Measurements from ENCODE around the gene TSPAN9.

DNA sequence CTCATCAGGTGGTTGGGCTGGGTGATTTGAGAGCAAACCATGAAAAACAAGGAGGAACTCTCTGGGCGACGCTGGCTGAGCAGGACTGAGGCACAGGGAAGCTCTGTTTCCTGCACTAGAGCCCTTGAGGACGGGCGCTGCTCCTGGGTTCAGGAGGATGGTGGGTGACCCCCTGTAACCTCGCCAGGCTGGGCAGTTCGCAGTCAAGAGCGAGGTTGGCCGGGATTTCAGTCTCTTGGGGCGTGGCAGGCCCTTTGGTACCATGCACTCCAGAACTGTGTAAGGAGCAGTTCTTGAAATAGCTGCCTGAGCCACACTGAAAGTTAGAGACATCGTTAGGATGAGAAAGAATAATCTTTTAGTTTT, 202.2 kb downstream of the TSPAN9 start:
- TF ChIP-seq, protein P1, sequence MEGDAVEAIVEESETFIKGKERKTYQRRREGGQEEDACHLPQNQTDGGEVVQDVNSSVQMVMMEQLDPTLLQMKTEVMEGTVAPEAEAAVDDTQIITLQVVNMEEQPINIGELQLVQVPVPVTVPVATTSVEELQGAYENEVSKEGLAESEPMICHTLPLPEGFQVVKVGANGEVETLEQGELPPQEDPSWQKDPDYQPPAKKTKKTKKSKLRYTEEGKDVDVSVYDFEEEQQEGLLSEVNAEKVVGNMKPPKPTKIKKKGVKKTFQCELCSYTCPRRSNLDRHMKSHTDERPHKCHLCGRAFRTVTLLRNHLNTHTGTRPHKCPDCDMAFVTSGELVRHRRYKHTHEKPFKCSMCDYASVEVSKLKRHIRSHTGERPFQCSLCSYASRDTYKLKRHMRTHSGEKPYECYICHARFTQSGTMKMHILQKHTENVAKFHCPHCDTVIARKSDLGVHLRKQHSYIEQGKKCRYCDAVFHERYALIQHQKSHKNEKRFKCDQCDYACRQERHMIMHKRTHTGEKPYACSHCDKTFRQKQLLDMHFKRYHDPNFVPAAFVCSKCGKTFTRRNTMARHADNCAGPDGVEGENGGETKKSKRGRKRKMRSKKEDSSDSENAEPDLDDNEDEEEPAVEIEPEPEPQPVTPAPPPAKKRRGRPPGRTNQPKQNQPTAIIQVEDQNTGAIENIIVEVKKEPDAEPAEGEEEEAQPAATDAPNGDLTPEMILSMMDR (conservative IDR thresholded peaks at IDR 0.05; ENCODE audit: low read depth in 2 of 2), result no peak
- TF ChIP-seq EZH2phosphoT487 (IDR thresholded peaks at IDR 0.05; ENCODE audit: unreplicated experiment) (no peak), EZH2 (IDR thresholded peaks at IDR 0.05; ENCODE audit: low read depth, unreplicated experiment) (no peak), POLR2AphosphoS5 (IDR thresholded peaks at IDR 0.05; ENCODE audit: low read depth) (no peak), JUNB (IDR thresholded peaks at IDR 0.05; ENCODE audit: unreplicated experiment) (no peak), CREB1 (CRISPR knock-in tag; IDR thresholded peaks at IDR 0.05; ENCODE audit: low read depth) (no peak), STAT1 (IDR thresholded peaks at IDR 0.05; ENCODE audit: unreplicated experiment) (no peak), NANOG (IDR thresholded peaks at IDR 0.05; ENCODE audit: borderline replicate concordance) (no peak), ZNF114 (CRISPR knock-in tag; IDR thresholded peaks at IDR 0.05) (no peak)
- TF ChIP-seq, protein P2, sequence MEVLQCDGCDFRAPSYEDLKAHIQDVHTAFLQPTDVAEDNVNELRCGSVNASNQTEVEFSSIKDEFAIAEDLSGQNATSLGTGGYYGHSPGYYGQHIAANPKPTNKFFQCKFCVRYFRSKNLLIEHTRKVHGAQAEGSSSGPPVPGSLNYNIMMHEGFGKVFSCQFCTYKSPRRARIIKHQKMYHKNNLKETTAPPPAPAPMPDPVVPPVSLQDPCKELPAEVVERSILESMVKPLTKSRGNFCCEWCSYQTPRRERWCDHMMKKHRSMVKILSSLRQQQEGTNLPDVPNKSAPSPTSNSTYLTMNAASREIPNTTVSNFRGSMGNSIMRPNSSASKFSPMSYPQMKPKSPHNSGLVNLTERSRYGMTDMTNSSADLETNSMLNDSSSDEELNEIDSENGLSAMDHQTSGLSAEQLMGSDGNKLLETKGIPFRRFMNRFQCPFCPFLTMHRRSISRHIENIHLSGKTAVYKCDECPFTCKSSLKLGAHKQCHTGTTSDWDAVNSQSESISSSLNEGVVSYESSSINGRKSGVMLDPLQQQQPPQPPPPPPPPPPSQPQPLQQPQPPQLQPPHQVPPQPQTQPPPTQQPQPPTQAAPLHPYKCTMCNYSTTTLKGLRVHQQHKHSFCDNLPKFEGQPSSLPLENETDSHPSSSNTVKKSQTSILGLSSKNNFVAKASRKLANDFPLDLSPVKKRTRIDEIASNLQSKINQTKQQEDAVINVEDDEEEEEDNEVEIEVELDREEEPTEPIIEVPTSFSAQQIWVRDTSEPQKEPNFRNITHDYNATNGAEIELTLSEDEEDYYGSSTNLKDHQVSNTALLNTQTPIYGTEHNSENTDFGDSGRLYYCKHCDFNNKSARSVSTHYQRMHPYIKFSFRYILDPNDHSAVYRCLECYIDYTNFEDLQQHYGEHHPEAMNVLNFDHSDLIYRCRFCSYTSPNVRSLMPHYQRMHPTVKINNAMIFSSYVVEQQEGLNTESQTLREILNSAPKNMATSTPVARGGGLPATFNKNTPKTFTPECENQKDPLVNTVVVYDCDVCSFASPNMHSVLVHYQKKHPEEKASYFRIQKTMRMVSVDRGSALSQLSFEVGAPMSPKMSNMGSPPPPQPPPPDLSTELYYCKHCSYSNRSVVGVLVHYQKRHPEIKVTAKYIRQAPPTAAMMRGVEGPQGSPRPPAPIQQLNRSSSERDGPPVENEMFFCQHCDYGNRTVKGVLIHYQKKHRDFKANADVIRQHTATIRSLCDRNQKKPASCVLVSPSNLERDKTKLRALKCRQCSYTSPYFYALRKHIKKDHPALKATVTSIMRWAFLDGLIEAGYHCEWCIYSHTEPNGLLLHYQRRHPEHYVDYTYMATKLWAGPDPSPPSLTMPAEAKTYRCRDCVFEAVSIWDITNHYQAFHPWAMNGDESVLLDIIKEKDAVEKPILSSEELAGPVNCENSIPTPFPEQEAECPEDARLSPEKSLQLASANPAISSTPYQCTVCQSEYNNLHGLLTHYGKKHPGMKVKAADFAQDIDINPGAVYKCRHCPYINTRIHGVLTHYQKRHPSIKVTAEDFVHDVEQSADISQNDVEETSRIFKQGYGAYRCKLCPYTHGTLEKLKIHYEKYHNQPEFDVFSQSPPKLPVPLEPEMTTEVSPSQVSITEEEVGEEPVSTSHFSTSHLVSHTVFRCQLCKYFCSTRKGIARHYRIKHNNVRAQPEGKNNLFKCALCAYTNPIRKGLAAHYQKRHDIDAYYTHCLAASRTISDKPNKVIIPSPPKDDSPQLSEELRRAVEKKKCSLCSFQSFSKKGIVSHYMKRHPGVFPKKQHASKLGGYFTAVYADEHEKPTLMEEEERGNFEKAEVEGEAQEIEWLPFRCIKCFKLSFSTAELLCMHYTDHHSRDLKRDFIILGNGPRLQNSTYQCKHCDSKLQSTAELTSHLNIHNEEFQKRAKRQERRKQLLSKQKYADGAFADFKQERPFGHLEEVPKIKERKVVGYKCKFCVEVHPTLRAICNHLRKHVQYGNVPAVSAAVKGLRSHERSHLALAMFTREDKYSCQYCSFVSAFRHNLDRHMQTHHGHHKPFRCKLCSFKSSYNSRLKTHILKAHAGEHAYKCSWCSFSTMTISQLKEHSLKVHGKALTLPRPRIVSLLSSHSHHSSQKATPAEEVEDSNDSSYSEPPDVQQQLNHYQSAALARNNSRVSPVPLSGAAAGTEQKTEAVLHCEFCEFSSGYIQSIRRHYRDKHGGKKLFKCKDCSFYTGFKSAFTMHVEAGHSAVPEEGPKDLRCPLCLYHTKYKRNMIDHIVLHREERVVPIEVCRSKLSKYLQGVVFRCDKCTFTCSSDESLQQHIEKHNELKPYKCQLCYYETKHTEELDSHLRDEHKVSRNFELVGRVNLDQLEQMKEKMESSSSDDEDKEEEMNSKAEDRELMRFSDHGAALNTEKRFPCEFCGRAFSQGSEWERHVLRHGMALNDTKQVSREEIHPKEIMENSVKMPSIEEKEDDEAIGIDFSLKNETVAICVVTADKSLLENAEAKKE (CRISPR knock-in tag; IDR thresholded peaks at IDR 0.05), result no peak
- TF ChIP-seq, protein P3, sequence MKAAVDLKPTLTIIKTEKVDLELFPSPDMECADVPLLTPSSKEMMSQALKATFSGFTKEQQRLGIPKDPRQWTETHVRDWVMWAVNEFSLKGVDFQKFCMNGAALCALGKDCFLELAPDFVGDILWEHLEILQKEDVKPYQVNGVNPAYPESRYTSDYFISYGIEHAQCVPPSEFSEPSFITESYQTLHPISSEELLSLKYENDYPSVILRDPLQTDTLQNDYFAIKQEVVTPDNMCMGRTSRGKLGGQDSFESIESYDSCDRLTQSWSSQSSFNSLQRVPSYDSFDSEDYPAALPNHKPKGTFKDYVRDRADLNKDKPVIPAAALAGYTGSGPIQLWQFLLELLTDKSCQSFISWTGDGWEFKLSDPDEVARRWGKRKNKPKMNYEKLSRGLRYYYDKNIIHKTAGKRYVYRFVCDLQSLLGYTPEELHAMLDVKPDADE (IDR thresholded peaks at IDR 0.05), result no peak
- TF ChIP-seq, protein P4, sequence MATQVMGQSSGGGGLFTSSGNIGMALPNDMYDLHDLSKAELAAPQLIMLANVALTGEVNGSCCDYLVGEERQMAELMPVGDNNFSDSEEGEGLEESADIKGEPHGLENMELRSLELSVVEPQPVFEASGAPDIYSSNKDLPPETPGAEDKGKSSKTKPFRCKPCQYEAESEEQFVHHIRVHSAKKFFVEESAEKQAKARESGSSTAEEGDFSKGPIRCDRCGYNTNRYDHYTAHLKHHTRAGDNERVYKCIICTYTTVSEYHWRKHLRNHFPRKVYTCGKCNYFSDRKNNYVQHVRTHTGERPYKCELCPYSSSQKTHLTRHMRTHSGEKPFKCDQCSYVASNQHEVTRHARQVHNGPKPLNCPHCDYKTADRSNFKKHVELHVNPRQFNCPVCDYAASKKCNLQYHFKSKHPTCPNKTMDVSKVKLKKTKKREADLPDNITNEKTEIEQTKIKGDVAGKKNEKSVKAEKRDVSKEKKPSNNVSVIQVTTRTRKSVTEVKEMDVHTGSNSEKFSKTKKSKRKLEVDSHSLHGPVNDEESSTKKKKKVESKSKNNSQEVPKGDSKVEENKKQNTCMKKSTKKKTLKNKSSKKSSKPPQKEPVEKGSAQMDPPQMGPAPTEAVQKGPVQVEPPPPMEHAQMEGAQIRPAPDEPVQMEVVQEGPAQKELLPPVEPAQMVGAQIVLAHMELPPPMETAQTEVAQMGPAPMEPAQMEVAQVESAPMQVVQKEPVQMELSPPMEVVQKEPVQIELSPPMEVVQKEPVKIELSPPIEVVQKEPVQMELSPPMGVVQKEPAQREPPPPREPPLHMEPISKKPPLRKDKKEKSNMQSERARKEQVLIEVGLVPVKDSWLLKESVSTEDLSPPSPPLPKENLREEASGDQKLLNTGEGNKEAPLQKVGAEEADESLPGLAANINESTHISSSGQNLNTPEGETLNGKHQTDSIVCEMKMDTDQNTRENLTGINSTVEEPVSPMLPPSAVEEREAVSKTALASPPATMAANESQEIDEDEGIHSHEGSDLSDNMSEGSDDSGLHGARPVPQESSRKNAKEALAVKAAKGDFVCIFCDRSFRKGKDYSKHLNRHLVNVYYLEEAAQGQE (IDR thresholded peaks at IDR 0.05; ENCODE audit: unreplicated experiment), result no peak
